Sigmoid colon (tissue), 7 donors: ENCODE results near the gene BMPR1A. TPM values are rescaled to one million over a fixed set of nuclear protein-coding genes. Genes with fewer than 3 reads are reported as not detected.
A peak's percentile ranks its signal among the peaks of the same experiment; 100 is the strongest.

Source experiments
- DNase-seq: peaks from one replicate; pipeline ENCODE4 v3.0.0-alpha.2; 2019
- H3K27ac ChIP-seq, 4 donors: fragments of 200-600 bp; sonication (generic); one replicate each; pipeline ENCODE4 v1.5.1; 2016 to 2019; ENCODE audit warnings: mild to moderate bottlenecking in 1 of 4
- H3K27me3 ChIP-seq, 3 donors: fragments of 200-600 bp; sonication (generic); one replicate each; pipeline ENCODE4 v1.5.1; 2019; ENCODE audit warnings: mild to moderate bottlenecking in 1 of 3
- H3K36me3 ChIP-seq, 4 donors: fragments of 200-600 bp; sonication (generic); one replicate each; pipeline ENCODE4 v1.5.1; 2016 to 2019
- H3K4me1 ChIP-seq, 4 donors: fragments of 200-600 bp; sonication (generic); one replicate each; pipeline ENCODE4 v1.5.1; 2017 to 2019
- H3K4me3 ChIP-seq, 4 donors: fragments of 200-600 bp; sonication (generic); one replicate each; pipeline ENCODE4 v1.5.1; 2017 to 2019; ENCODE audit warnings: mild to moderate bottlenecking in 2 of 4, moderate library complexity in 1 of 4
- H3K9me3 ChIP-seq, 4 donors: fragments of 200-600 bp in 3 of 4; sonication (generic) in 3 of 4; one replicate each; pipeline versions ENCODE4 v1.5.1 to v1.6.1; 2013 to 2019
- EP300 ChIP-seq, 4 donors: sonication (generic); formaldehyde crosslinking; IDR thresholded peaks; one replicate each; pipeline ENCODE4 v1.6.1; 2017; ENCODE audit warnings: antibody characterized with exemption in 4 of 4
- POLR2A ChIP-seq, 2 donors: fragments of 450-650 bp; IDR thresholded peaks; one replicate each; pipeline ENCODE4 v1.6.1; 2016; ENCODE audit warnings: antibody characterized with exemption in 2 of 2, mild to moderate bottlenecking in 2 of 2, moderate library complexity in 2 of 2
- POLR2AphosphoS5 ChIP-seq, 4 donors: sonication (generic); formaldehyde crosslinking; IDR thresholded peaks; one replicate each; pipeline ENCODE4 v1.6.1; 2017; ENCODE audit warnings: antibody characterized with exemption in 4 of 4
- WGBS, 2 donors: extraction: QIAGEN DNeasy Blood & Tissue Kit; methylation state at CpG; one replicate each; pipeline ENCODE4 v1.1.7; 2013; 5-methylcytosine and 5-hydroxymethylcytosine counted together
- intact Hi-C: fragments of 100-400 bp; cut with DNase I; formaldehyde crosslinking; loops from one replicate; pipeline ENCODE4 v1.15.1; 2023
- polyA plus RNA-seq, 3 donors: library from polyadenylated mRNA; stranded (reverse); fragments of 200-250 nt; gene quantifications; one replicate each; pipeline ENCODE4 v1.2.3, GENCODE V29; 2013
- total RNA-seq, 4 donors: library from RNA; depleted of rRNA; stranded (reverse); fragments of >200 nt; gene quantifications; one replicate each; pipeline ENCODE4 v1.1.0, GENCODE V29; 2016
- TF ChIP-seq, protein P1 (sequence below), 4 experiments: fragments of 450-650 bp in 3 of 4; fragments of 200-600 bp in 1 of 4; IDR thresholded peaks; one replicate each; pipeline ENCODE4 v1.5.1; 2016 to 2019; ENCODE audit warnings: antibody characterized with exemption in 4 of 4, mild to moderate bottlenecking in 3 of 4, moderate library complexity in 2 of 4
- donor health status: healthy with polysubstance abuse.
- donor health status: Bipolar disorder and iron deficiency.
- donor health status: healthy.

Gene BMPR1A
- total and polyA plus RNA-seq, 7 donors = 5.5 to 145 (median 84.2) TPM

DNA sequence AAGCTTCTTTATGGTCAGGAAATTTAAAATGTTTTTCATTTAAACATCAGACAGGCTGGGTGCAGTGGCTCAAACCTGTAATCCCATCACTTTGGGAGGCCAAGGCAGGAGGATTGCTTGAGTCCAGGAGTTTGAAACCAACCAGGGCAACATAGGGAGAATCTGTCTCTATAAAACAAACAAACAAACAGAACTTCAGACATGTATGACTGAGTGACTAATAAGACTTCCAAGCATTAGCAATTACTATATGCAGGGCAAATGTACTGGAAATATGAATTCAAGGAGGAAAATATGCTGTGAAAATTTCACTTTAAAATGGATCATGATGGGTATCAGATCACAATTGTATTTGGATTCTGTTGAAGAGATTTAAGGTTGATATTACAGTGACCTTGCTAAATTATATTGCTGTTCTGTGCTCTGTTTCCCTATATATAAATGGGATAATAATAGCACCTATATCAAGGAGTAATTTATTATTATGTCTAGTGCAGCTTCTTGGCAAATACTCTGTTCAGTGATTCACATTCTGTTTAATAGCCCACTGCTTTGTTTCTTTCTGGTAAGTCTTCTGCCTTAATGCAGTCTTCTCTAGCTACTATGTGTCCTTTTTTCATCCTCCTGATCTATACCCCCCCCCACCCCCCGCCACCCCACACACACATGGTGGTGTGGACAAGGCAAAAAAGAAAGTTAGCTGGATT is 36.2 kb downstream of the BMPR1A start:
- Histone ChIP-seq H3K27ac (peak overlapping the region in 3 of 4 donors; percentile 32 to 78 (median 70)), H3K36me3 (peaks cover 0 to 4% (median 0%) of the 10 kb centered on the region in 4 donors), H3K9me3 (no peaks in the 10 kb centered on the region), H3K4me3 (no peak overlapping the region), H3K4me1 (peaks cover 0 to 67% (median 47%) of the 10 kb centered on the region in 4 donors), H3K27me3 (no peaks in the 10 kb centered on the region)
- peak in 3 of 4 donors; percentile 33 to 54 (median 42) for TF ChIP-seq POLR2AphosphoS5 (IDR thresholded peaks at IDR 0.05)
- TF ChIP-seq EP300 (IDR thresholded peaks at IDR 0.05) = peak in 1 of 4 donors; percentile 6
- TF ChIP-seq, protein P1, sequence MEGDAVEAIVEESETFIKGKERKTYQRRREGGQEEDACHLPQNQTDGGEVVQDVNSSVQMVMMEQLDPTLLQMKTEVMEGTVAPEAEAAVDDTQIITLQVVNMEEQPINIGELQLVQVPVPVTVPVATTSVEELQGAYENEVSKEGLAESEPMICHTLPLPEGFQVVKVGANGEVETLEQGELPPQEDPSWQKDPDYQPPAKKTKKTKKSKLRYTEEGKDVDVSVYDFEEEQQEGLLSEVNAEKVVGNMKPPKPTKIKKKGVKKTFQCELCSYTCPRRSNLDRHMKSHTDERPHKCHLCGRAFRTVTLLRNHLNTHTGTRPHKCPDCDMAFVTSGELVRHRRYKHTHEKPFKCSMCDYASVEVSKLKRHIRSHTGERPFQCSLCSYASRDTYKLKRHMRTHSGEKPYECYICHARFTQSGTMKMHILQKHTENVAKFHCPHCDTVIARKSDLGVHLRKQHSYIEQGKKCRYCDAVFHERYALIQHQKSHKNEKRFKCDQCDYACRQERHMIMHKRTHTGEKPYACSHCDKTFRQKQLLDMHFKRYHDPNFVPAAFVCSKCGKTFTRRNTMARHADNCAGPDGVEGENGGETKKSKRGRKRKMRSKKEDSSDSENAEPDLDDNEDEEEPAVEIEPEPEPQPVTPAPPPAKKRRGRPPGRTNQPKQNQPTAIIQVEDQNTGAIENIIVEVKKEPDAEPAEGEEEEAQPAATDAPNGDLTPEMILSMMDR (IDR thresholded peaks at IDR 0.05) = no peak
- no peak for TF ChIP-seq POLR2A (IDR thresholded peaks at IDR 0.05)
- WGBS, 2 donors = 95 to 98% methylated on average over 1 of the region's 1 CpG
- intact Hi-C loops = no loop called here
- DNase-seq = no peak

DNA sequence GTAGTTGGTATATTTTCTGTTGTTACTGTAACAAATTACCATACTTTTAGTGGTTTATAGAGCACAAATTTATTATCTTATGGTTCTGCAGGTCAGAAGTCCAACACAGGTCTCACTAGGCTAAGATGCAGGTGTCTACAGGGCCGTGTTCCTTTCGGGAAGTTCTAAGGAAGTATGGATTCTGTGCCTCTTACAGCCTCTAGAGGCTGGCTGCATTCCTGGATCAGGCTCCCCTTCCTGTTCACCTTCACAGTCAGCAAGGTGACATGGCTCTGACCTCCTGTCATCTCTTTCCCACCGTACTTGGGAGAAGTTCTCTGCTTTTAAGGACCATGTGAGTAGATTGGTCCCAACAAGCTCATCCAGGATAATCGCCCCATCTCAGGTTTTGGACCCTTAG is 37.3 kb downstream of the BMPR1A start:
- no peak for DNase-seq
- TF ChIP-seq POLR2A (IDR thresholded peaks at IDR 0.05) (no peak), POLR2AphosphoS5 (IDR thresholded peaks at IDR 0.05) (no peak), EP300 (IDR thresholded peaks at IDR 0.05) (no peak)
- TF ChIP-seq, protein P1 (IDR thresholded peaks at IDR 0.05) = no peak
- H3K9me3 ChIP-seq = no peaks in the 10 kb centered on the region
- WGBS, 2 donors = 24 to 78% methylated on average over 4 of the region's 4 CpGs
- peaks cover 0 to 4% (median 0%) of the 10 kb centered on the region in 4 donors for H3K36me3 ChIP-seq
- no peaks in the 10 kb centered on the region for H3K27me3 ChIP-seq
- intact Hi-C loops = no loop called here
- peaks cover 0 to 67% (median 57%) of the 10 kb centered on the region in 4 donors for H3K4me1 ChIP-seq
- H3K4me3 ChIP-seq = no peak overlapping the region
- H3K27ac ChIP-seq = peak overlapping the region; percentile 21 to 78 (median 51)

DNA sequence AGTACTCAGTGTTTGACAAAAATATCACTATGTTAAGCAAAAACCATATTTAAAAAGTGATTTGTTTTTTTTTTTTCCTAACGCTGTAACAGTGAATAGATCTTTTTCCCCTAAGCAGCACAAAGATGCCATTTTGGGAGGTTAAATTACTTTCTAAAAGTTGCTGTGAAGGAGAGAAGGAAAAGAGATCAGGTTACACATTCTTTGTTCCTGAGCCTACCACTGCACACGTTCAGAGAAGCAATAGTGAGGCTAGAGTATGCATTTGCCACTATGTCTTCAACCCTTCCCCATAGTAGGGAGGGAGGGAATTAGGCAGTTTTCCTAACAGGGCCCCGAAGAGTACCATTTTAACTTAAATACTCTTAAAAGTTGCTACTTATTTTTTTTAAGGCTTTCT is 38.9 kb downstream of the BMPR1A start:
- no peak overlapping the region for H3K4me3 ChIP-seq
- H3K27me3 ChIP-seq = no peaks in the 10 kb centered on the region
- H3K4me1 ChIP-seq = peaks cover 0 to 81% (median 70%) of the 10 kb centered on the region in 4 donors
- peak overlapping the region; percentile 18 to 78 (median 62) for H3K27ac ChIP-seq
- peaks cover 0 to 4% (median 0%) of the 10 kb centered on the region in 4 donors for H3K36me3 ChIP-seq
- WGBS, 2 donors = 55 to 73% methylated on average over 3 of the region's 3 CpGs
- H3K9me3 ChIP-seq = no peaks in the 10 kb centered on the region
- TF ChIP-seq EP300 (IDR thresholded peaks at IDR 0.05) (no peak), POLR2A (IDR thresholded peaks at IDR 0.05) (no peak), POLR2AphosphoS5 (IDR thresholded peaks at IDR 0.05) (no peak)
- TF ChIP-seq, protein P1 (IDR thresholded peaks at IDR 0.05) = no peak
- intact Hi-C loops = no loop called here
- DNase-seq = no peak

DNA sequence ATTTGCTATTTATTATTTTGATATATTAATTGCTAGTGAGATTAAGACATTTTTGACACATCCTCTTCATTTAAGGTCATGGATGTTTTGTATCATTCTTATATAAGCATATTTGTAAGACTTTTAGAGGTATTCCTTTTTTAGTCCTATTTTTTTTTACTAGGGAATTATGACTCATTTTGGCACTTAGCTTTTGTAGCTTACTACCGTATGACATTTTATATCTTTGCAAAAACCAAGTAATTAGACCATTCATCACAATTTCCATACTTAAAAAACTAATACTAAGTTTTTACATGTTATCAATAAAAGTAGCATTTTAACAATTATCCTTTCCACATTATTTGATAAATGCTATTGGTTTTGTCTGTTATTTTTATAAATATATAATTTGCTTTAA is 41.6 kb downstream of the BMPR1A start:
- H3K9me3 ChIP-seq = no peaks in the 10 kb centered on the region
- WGBS, 2 donors = 50 to 59% methylated on average over 1 of the region's 1 CpG
- DNase-seq = no peak
- H3K27ac ChIP-seq = peak overlapping the region; percentile 24 to 78 (median 50)
- no peaks in the 10 kb centered on the region for H3K27me3 ChIP-seq
- intact Hi-C loops = no loop called here
- TF ChIP-seq, protein P1 (IDR thresholded peaks at IDR 0.05) = no peak
- TF ChIP-seq POLR2AphosphoS5 (IDR thresholded peaks at IDR 0.05) = peak in 1 of 4 donors; percentile 13
- no peak for TF ChIP-seq POLR2A (IDR thresholded peaks at IDR 0.05)
- no peak for TF ChIP-seq EP300 (IDR thresholded peaks at IDR 0.05)
- H3K4me1 ChIP-seq = peaks cover 0 to 97% (median 75%) of the 10 kb centered on the region in 4 donors
- H3K4me3 ChIP-seq = no peak overlapping the region
- peaks cover 0 to 4% (median 0%) of the 10 kb centered on the region in 4 donors for H3K36me3 ChIP-seq
